BJ (cell line): ENCODE measurements around the gene LAMTOR1. TPM values are rescaled to one million over a fixed set of nuclear protein-coding genes. Genes with fewer than 3 reads are reported as not detected.
"Not testable (repeated sequence)": the region's sequence is repeated elsewhere in the genome, so short reads cannot be mapped to it uniquely, and the experiment has no call there.

ENCODE experiments used
- CTCF ChIA-PET: fragments of 350-600 bp; formaldehyde crosslinking; extraction: SDS; loops from one replicate; lab custom pipeline; 2021; ENCODE audit warnings: antibody characterized with exemption, inconsistent platforms; lab: Yijun Ruan, JAX
- POLR2A ChIA-PET: fragments of 300-600 bp; sonication (Branson Sonifier 250); formaldehyde crosslinking; extraction: SDS; loops from one replicate; lab custom pipeline; 2021; ENCODE audit warnings: antibody characterized with exemption; lab: Charles Lee
- DNase-seq: peaks from one replicate; pipeline ENCODE4 v3.0.0-alpha.2; 2011; ENCODE audit warnings: low read depth
- H3K27me3 ChIP-seq: 2 replicates; pipeline ENCODE4 v1.6.0; 2011; ENCODE audit warnings: low read length; ENCODE audit not compliant: control insufficient read depth, insufficient read depth
- H3K36me3 ChIP-seq: 2 replicates; pipeline ENCODE4 v1.5.1; 2011; ENCODE audit warnings: low read length; ENCODE audit not compliant: control insufficient read depth, insufficient read depth
- H3K4me3 ChIP-seq: 2 replicates; pipeline ENCODE4 v1.5.1; 2011; ENCODE audit warnings: low read depth, mild to moderate bottlenecking, control low read depth, low read length
- polyA plus RNA-seq: library from polyadenylated mRNA; depleted of rRNA; stranded (reverse); fragments of >200 nt; gene quantifications from 2 replicates; pipeline ENCODE4 v1.2.3, GENCODE V29; 2011
- TF ChIP-seq, protein P1 (sequence below): IDR thresholded peaks from 2 replicates; pipeline ENCODE4 v1.5.1; 2011; ENCODE audit warnings: low read depth, mild to moderate bottlenecking, control low read depth, inconsistent platforms, low read length, moderate library complexity; ENCODE audit not compliant: insufficient read depth

The LAMTOR1 gene
- polyA plus RNA-seq, 1 experiment: 145 TPM

DNA sequence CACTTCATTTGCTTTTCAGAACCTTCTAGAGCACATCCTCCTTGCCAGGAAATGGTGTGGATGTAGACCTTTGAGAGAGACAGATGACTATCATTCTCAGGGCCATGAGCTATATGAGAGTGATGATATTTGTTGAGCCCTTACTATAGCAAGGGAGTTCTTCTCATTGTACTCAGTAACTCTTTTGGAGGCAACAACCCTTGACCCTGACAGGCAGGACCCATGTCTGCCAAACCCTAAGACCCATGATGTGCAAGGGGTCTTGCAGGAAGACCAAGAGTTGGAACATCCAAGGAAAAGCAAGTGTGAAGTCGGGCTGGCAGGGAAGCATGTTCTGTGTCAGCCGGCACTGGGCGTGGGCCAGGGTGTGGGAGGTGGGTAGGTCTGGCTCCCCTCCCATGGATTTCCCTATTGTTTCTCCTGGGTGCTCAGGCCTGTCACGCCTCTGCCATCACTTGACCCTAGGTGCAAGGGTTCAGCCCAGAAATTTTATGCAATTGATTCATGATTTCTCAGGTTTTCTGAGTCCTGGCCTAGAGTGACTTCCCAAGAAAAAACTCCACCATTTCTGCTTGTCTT lies 33.7 kb upstream of the LAMTOR1 start:
- Histone ChIP-seq H3K27me3 (no peaks in the 10 kb centered on the region), H3K36me3 (no peaks in the 10 kb centered on the region), H3K4me3 (no peak overlapping the region)
- POLR2A ChIA-PET: no interaction called here
- CTCF ChIA-PET: interaction anchor here (1.3 kb wide), 1 partner anchor 112 kb away, joined by 5 read pairs; no protein-coding TSS in a partner anchor
- DNase-seq: no peak
- TF ChIP-seq, protein P1, sequence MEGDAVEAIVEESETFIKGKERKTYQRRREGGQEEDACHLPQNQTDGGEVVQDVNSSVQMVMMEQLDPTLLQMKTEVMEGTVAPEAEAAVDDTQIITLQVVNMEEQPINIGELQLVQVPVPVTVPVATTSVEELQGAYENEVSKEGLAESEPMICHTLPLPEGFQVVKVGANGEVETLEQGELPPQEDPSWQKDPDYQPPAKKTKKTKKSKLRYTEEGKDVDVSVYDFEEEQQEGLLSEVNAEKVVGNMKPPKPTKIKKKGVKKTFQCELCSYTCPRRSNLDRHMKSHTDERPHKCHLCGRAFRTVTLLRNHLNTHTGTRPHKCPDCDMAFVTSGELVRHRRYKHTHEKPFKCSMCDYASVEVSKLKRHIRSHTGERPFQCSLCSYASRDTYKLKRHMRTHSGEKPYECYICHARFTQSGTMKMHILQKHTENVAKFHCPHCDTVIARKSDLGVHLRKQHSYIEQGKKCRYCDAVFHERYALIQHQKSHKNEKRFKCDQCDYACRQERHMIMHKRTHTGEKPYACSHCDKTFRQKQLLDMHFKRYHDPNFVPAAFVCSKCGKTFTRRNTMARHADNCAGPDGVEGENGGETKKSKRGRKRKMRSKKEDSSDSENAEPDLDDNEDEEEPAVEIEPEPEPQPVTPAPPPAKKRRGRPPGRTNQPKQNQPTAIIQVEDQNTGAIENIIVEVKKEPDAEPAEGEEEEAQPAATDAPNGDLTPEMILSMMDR: no peak

DNA sequence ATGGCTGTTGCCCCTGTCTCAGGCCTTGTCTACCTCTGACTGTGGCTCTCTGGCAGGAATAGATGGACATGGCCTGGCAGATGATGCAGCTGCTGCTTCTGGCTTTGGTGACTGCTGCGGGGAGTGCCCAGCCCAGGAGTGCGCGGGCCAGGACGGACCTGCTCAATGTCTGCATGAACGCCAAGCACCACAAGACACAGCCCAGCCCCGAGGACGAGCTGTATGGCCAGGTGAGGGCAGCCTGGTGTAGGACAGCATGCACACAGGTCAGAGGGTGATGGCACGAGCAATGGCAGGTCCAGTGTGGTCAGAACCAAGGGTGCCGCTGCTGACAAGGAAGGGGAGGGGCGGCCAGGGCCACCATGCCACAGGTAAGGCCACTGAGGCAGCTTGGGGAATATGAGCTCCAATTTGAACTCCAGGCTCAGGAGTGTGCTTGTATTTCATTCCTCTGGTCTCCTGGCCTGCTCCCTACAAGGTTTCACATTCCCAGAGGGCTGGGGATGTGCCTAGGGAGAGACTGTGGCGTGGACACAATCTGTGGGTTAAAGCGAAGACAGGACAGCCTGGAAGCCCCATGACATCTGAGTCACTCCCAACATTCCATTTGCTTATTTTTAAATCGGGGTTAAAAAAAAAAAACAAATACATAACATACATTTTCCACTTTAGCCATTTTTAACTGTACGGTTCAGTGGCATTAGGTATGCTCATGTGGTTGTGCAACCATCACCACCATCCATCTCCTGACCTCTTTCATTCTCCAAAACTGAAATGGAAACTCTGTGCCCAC lies 33.0 kb upstream of the LAMTOR1 start:
- ChIA-PET CTCF (interaction anchor here (0.6 to 1.7 kb wide), 3 partner anchors 8 to 17 kb away, joined by 3 to 7 read pairs (median 3); no protein-coding TSS in a partner anchor), POLR2A (no interaction called here)
- no peak overlapping the region for H3K4me3 ChIP-seq
- no peaks in the 10 kb centered on the region for H3K36me3 ChIP-seq
- H3K27me3 ChIP-seq: no peaks in the 10 kb centered on the region
- no peak for DNase-seq
- TF ChIP-seq, protein P1: no peak

DNA sequence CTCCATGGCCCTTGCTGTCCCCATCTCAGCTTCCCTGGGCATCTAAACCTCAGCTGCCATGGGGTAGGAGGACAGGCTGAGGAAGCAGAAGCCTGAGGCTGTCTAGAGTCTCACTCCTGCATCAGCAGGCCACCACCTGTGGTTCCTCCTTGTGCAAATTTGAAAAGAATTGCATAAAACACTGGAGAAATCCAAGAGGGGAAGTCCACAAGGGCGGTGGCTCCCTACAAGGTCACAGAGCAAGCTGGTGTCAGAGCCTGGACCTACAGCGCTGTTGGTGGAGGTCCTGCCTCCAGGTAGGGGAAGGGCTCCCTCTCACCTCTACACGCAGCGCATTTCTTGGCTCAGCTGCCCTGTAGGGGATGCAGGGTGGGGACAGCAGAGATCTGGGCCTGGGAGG lies 32.4 kb upstream of the LAMTOR1 start, which contains the start of gene FOLR3:
TSS of gene FOLR3 (plus strand) at position 253 of the 400 bp plus-strand sequence. CDS start 228 bp downstream, outside the sequence.
- DNase-seq, H3K4me3 ChIP-seq, POLR2A ChIA-PET, H3K36me3 ChIP-seq, H3K27me3 ChIP-seq: not testable (repeated sequence)
- CTCF ChIA-PET: interaction anchor here (0.6 to 1.7 kb wide), 3 partner anchors 9 to 17 kb away, joined by 3 to 7 read pairs (median 4); no protein-coding TSS in a partner anchor

DNA sequence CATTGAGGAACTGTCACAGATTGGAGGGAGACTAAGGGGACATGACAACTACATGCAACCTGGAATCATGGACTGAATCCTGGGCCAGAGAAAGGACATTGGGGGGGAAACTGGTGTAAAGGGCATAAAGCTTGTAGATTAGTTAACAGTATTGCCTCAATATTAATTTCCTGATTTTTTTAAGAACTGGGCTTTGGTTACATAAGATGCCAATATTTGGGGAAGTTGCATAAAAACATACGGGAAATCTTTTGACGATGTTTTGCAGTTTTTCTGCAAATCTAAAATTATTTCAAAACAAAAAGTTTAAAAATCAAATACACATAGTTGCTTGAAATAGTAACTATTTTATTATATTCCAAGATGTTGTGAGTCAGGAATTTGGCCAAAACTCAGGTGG lies 29.5 kb upstream of the LAMTOR1 start:
- no peak for DNase-seq
- TF ChIP-seq, protein P1: no peak
- no peaks in the 10 kb centered on the region for H3K27me3 ChIP-seq
- no peaks in the 10 kb centered on the region for H3K36me3 ChIP-seq
- ChIA-PET POLR2A (no interaction called here), CTCF (no interaction called here)
- H3K4me3 ChIP-seq: no peak overlapping the region

DNA sequence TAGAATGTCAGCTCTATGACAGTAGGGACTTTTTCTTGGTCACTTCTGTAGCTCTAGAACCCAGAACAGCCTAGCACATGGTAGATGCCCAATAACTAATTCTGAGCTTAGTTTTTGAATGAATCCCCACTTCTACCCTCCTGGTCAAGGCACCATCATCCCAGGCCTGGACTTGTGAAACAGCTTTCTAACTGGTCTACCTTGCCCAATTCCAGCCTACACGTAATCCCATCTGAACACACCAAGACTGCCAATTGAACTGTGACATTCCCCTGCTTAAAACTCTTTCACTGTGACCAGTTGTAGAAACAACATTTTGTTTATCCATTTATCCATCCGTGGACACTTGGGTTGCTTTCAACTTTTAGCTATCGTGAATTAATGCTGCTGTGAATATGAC lies 26.3 kb upstream of the LAMTOR1 start:
- CTCF ChIA-PET: interaction anchor here (1.4 to 2.4 kb wide), 2 partner anchors 15 to 16 kb away, joined by 4 to 11 read pairs; partner anchors contain the start of gene ANAPC15
- TF ChIP-seq, protein P1: no peak
- H3K36me3 ChIP-seq: no peaks in the 10 kb centered on the region

More for the DNA sequence above, 26.3 kb upstream of the LAMTOR1 start:
- POLR2A ChIA-PET: no interaction called here
- DNase-seq: no peak
- H3K4me3 ChIP-seq: no peak overlapping the region
- H3K27me3 ChIP-seq: no peaks in the 10 kb centered on the region
